Globus pallidus (tissue), 1 donor: ENCODE data around the gene KIF12.
"Not testable (repeated sequence)": the region's sequence is repeated elsewhere in the genome, so short reads cannot be mapped to it uniquely, and the experiment has no call there.

Experiments
- DNase-seq: peaks from one replicate; pipeline ENCODE4 v3.0.0-alpha.2; 2015; ENCODE audit warnings: low spot score

KIF12 gene

GRCh38 chr9:114098936-114099668 lies at the start of gene KIF12:
KIF12 (minus strand) TSS chr9:114099292; CDS start chr9:114099276, 16 bp downstream.
- no peak for DNase-seq

- no peak for DNase-seq
Observed at GRCh38 chr9:114146735-114147134, 47.6 kb upstream of the KIF12 start.

GRCh38 chr9:114143234-114143633 lies 44.1 kb upstream of the KIF12 start:
- DNase-seq, result no peak

GRCh38 chr9:114141553-114142402 lies 42.7 kb upstream of the KIF12 start:
- DNase-seq, result no peak

GRCh38 chr9:114140850-114141249 lies 41.8 kb upstream of the KIF12 start:
- peak; percentile 50 for DNase-seq

- no peak for DNase-seq
Observed at GRCh38 chr9:114140401-114140800, 41.3 kb upstream of the KIF12 start.

GRCh38 chr9:114139071-114139470 lies 40.0 kb upstream of the KIF12 start:
- DNase-seq, result no peak

- no peak for DNase-seq
Observed at GRCh38 chr9:114138552-114138971, 39.5 kb upstream of the KIF12 start.

GRCh38 chr9:114137831-114138230 lies 38.7 kb upstream of the KIF12 start:
- no peak for DNase-seq

GRCh38 chr9:114134827-114135396 lies 35.8 kb upstream of the KIF12 start:
- DNase-seq, result no peak

GRCh38 chr9:114132550-114132918 lies 33.4 kb upstream of the KIF12 start:
- DNase-seq, result no peak

- no peak for DNase-seq
Observed at GRCh38 chr9:114131808-114132549, 32.9 kb upstream of the KIF12 start.

GRCh38 chr9:114130624-114131277 lies 31.7 kb upstream of the KIF12 start:
- DNase-seq, result no peak

- no peak for DNase-seq
Observed at GRCh38 chr9:114130141-114130540, 31.0 kb upstream of the KIF12 start.

- DNase-seq, result not testable (repeated sequence)
Observed at GRCh38 chr9:114128759-114129158, 29.7 kb upstream of the KIF12 start.

GRCh38 chr9:114126247-114127060 lies 27.4 kb upstream of the KIF12 start:
- no peak for DNase-seq

- DNase-seq, result no peak
Observed at GRCh38 chr9:114125476-114126013, 26.5 kb upstream of the KIF12 start.

- no peak for DNase-seq
Observed at GRCh38 chr9:114124666-114125475, 25.8 kb upstream of the KIF12 start.

GRCh38 chr9:114124138-114124537 lies 25.0 kb upstream of the KIF12 start:
- no peak for DNase-seq
